Glomerular endothelial cell (primary cell): ENCODE measurements around the gene MAGED4B. TPM values are rescaled to one million over a fixed set of nuclear protein-coding genes. Genes with fewer than 3 reads are reported as not detected.
"Not testable (repeated sequence)": the region's sequence is repeated elsewhere in the genome, so short reads cannot be mapped to it uniquely, and the experiment has no call there.

ENCODE experiments used
- DNase-seq: peaks from one replicate; pipeline ENCODE4 v3.0.0-alpha.2; 2011; ENCODE audit warnings: low read depth, low spot score; ENCODE audit errors: extremely low read depth
- total RNA-seq: library from RNA; depleted of rRNA; stranded (reverse); fragments of >200 nt; gene quantifications from 2 replicates; pipeline ENCODE4 v1.2.3, GENCODE V29; 2015

Gene MAGED4B
- 8.8 and 75.3 TPM in 2 replicates for total RNA-seq

- not testable (repeated sequence) for DNase-seq
Measured at GRCh38 chrX:52068666-52069640, at the start of gene MAGED4B. Gene MAGED4B, minus strand, starts transcription at chrX:52069183. Its CDS starts 1,011 bp downstream, at chrX:52068172.

- no peak for DNase-seq
Measured at GRCh38 chrX:52118262-52118661, 49.3 kb upstream of the MAGED4B start.

GRCh38 chrX:52082578-52082977 lies 13.6 kb upstream of the MAGED4B start:
- DNase-seq: no peak

GRCh38 chrX:52078131-52078530 lies 9.1 kb upstream of the MAGED4B start:
- DNase-seq: no peak

- DNase-seq: not testable (repeated sequence)
Measured at GRCh38 chrX:52042288-52042687, 26.7 kb downstream of the MAGED4B start.

GRCh38 chrX:52034211-52034610 lies 34.8 kb downstream of the MAGED4B start:
- no peak for DNase-seq

- DNase-seq: no peak
Measured at GRCh38 chrX:52031371-52031770, 37.6 kb downstream of the MAGED4B start.

GRCh38 chrX:52015794-52016193 lies 53.2 kb downstream of the MAGED4B start:
- DNase-seq: no peak

Other genes starting within 250 kb of the MAGED4B start
- gene MAGED1, start 175.6 kb downstream of the MAGED4B start, total RNA-seq: 215 and 249 TPM in 2 replicates
- 4.6 and 52.6 TPM in 2 replicates for gene MAGED4, start 115.7 kb upstream of the MAGED4B start, total RNA-seq